Duodenal mucosa (tissue), 2 donors: ENCODE results near the gene RUNX1.

Experiments
- H3K27ac ChIP-seq: one replicate; pipeline ENCODE4 v1.7.0; 2013; ENCODE audit warnings: low read depth, low read length
- H3K27me3 ChIP-seq, 2 donors: one replicate each; pipeline ENCODE4 v1.7.0; 2013; ENCODE audit warnings: low read length in 2 of 2, control low read depth in 1 of 2; ENCODE audit not compliant: insufficient read depth in 2 of 2, control insufficient read depth in 1 of 2
- H3K36me3 ChIP-seq, 2 donors: one replicate each; pipeline ENCODE4 v1.7.0; 2013; ENCODE audit warnings: low read length in 2 of 2, control low read depth in 1 of 2; ENCODE audit not compliant: insufficient read depth in 2 of 2, control insufficient read depth in 1 of 2
- H3K4me1 ChIP-seq, 2 donors: one replicate each; pipeline ENCODE4 v1.7.0; 2013; ENCODE audit warnings: low read length in 2 of 2, control low read depth in 1 of 2; ENCODE audit not compliant: insufficient read depth in 2 of 2, control insufficient read depth in 1 of 2
- H3K4me3 ChIP-seq, 2 donors: one replicate each; pipeline ENCODE4 v1.7.0; 2013; ENCODE audit warnings: low read length in 2 of 2, low read depth in 1 of 2
- H3K9ac ChIP-seq, 2 donors: one replicate each; pipeline ENCODE4 v1.7.0; 2013; ENCODE audit warnings: low read length in 2 of 2, low read depth in 1 of 2
- H3K9me3 ChIP-seq, 2 donors: one replicate each; pipeline ENCODE4 v1.7.0; 2013; ENCODE audit warnings: low read length in 2 of 2, control low read depth in 1 of 2; ENCODE audit not compliant: control insufficient read depth in 1 of 2

Gene RUNX1

GRCh38 chr21:35006771-35007170 is 42.3 kb downstream of the RUNX1 start:
- no peak overlapping the region for H3K27ac ChIP-seq

GRCh38 chr21:35006248-35006647 is 42.9 kb downstream of the RUNX1 start:
- H3K9me3 ChIP-seq: no peaks in the 10 kb centered on the region
- H3K4me1 ChIP-seq: peaks cover 19 to 20% of the 10 kb centered on the region in 2 donors
- no peak overlapping the region for H3K9ac ChIP-seq
- H3K27me3 ChIP-seq: no peaks in the 10 kb centered on the region
- H3K27ac ChIP-seq: no peak overlapping the region
- no peak overlapping the region for H3K4me3 ChIP-seq
- H3K36me3 ChIP-seq: no peaks in the 10 kb centered on the region

More at GRCh38 chr21:35006771-35007170, 42.3 kb downstream of the RUNX1 start:
- Histone ChIP-seq H3K27me3 (no peaks in the 10 kb centered on the region), H3K4me1 (peaks cover 19 to 20% of the 10 kb centered on the region in 2 donors), H3K9ac (no peak overlapping the region), H3K36me3 (no peaks in the 10 kb centered on the region), H3K9me3 (no peaks in the 10 kb centered on the region), H3K4me3 (no peak overlapping the region)

- no peak overlapping the region for H3K4me3 ChIP-seq
- no peak overlapping the region for H3K9ac ChIP-seq
- no peaks in the 10 kb centered on the region for H3K9me3 ChIP-seq
- H3K27me3 ChIP-seq: no peaks in the 10 kb centered on the region
- peaks cover 19 to 20% of the 10 kb centered on the region in 2 donors for H3K4me1 ChIP-seq
- H3K27ac ChIP-seq: no peak overlapping the region
- no peaks in the 10 kb centered on the region for H3K36me3 ChIP-seq
Measured at GRCh38 chr21:35005560-35006224, 43.4 kb downstream of the RUNX1 start.

- Histone ChIP-seq H3K4me1 (peaks cover 19 to 20% of the 10 kb centered on the region in 2 donors), H3K4me3 (no peak overlapping the region), H3K36me3 (no peaks in the 10 kb centered on the region), H3K27me3 (no peaks in the 10 kb centered on the region), H3K27ac (no peak overlapping the region), H3K9me3 (no peaks in the 10 kb centered on the region), H3K9ac (no peak overlapping the region)
Measured at GRCh38 chr21:35005077-35005476, 44.0 kb downstream of the RUNX1 start.

- no peaks in the 10 kb centered on the region for H3K27me3 ChIP-seq
- H3K4me1 ChIP-seq: peaks cover 19 to 20% of the 10 kb centered on the region in 2 donors
- no peak overlapping the region for H3K4me3 ChIP-seq
- no peak overlapping the region for H3K27ac ChIP-seq
- no peaks in the 10 kb centered on the region for H3K9me3 ChIP-seq
- no peak overlapping the region for H3K9ac ChIP-seq
- H3K36me3 ChIP-seq: no peaks in the 10 kb centered on the region
Measured at GRCh38 chr21:35004314-35004713, 44.8 kb downstream of the RUNX1 start.

- no peaks in the 10 kb centered on the region for H3K9me3 ChIP-seq
Measured at GRCh38 chr21:35002879-35003722, 46.0 kb downstream of the RUNX1 start.

GRCh38 chr21:34999397-34999941 is 49.6 kb downstream of the RUNX1 start:
- Histone ChIP-seq H3K4me1 (peaks cover 12 to 13% of the 10 kb centered on the region in 2 donors), H3K4me3 (no peak overlapping the region), H3K27me3 (no peaks in the 10 kb centered on the region), H3K27ac (no peak overlapping the region), H3K36me3 (no peaks in the 10 kb centered on the region), H3K9ac (no peak overlapping the region), H3K9me3 (no peaks in the 10 kb centered on the region)

More at GRCh38 chr21:35002879-35003722, 46.0 kb downstream of the RUNX1 start:
- Histone ChIP-seq H3K4me1 (peaks cover 19 to 23% of the 10 kb centered on the region in 2 donors), H3K9ac (no peak overlapping the region), H3K27ac (no peak overlapping the region), H3K4me3 (no peak overlapping the region), H3K36me3 (no peaks in the 10 kb centered on the region), H3K27me3 (no peaks in the 10 kb centered on the region)

GRCh38 chr21:34998176-34998575 is 50.9 kb downstream of the RUNX1 start:
- H3K4me1 ChIP-seq: peaks cover 6 to 7% of the 10 kb centered on the region in 2 donors
- H3K9ac ChIP-seq: no peak overlapping the region
- H3K27me3 ChIP-seq: no peaks in the 10 kb centered on the region
- no peak overlapping the region for H3K4me3 ChIP-seq
- no peaks in the 10 kb centered on the region for H3K36me3 ChIP-seq
- H3K9me3 ChIP-seq: no peaks in the 10 kb centered on the region
- no peak overlapping the region for H3K27ac ChIP-seq

- Histone ChIP-seq H3K4me3 (no peak overlapping the region), H3K9me3 (no peaks in the 10 kb centered on the region), H3K27ac (no peak overlapping the region), H3K27me3 (no peaks in the 10 kb centered on the region), H3K9ac (no peak overlapping the region), H3K36me3 (no peaks in the 10 kb centered on the region), H3K4me1 (peaks cover 6 to 7% of the 10 kb centered on the region in 2 donors)
Measured at GRCh38 chr21:34997294-34997693, 51.8 kb downstream of the RUNX1 start.
